ENCODE measurements around the gene GPATCH8. TPM values are rescaled to one million over a fixed set of nuclear protein-coding genes. Genes with fewer than 3 reads are reported as not detected.

GPATCH8 gene
- total RNA-seq, 1 experiment from 2014 or later = 51.5 TPM

GRCh38 chr17:44374306-44375195, 128.7 kb downstream of the GPATCH8 start:
- Mint-ChIP-seq H3K4me3 (peak overlapping the region; percentile 16 to 26; a peak in 2 of 5 replicates), H3K36me3 (ENCODE audit: insufficient read depth in 1 of 3, low read depth in 3 of 3) (peaks cover 0 to 4% (median 0%) of the 10 kb centered on the region in 3 experiments; a peak in 1 of 7 replicates), H3K27ac (no peak overlapping the region), H3K27me3 (ENCODE audit: low read depth) (peaks cover 4% of the 10 kb centered on the region), H3K4me1 (peaks cover 14 to 32% of the 10 kb centered on the region in 2 experiments), H3K9me3 (no peaks in the 10 kb centered on the region; a peak in 1 of 5 replicates)
- Histone ChIP-seq H3K4ac (ENCODE audit: low read depth, low read length) (no peak overlapping the region), H4K8ac (replicated peaks; ENCODE audit: insufficient read length, low read depth, low read length) (no peak overlapping the region), H2BK5ac (ENCODE audit: insufficient read length, low read length) (no peak overlapping the region), H3K56ac (ENCODE audit: insufficient read length, low read depth, low read length) (no peak overlapping the region), H3K27ac (ENCODE audit: insufficient read length, low read depth, low read length) (no peak overlapping the region), H3K14ac (ENCODE audit: insufficient read depth, low read length) (peak overlapping the region; percentile 52), H2BK15ac (ENCODE audit: low read depth, low read length) (no peak overlapping the region), H3K4me2 (ENCODE audit: insufficient read depth, insufficient read length, low read length) (peak overlapping the region; percentile 51), H2BK20ac (ENCODE audit: low read depth, low read length, poor library complexity, severe bottlenecking) (no peak overlapping the region), H2AFZ (ENCODE audit: low read length) (no peak overlapping the region), H3K18ac (ENCODE audit: insufficient read length, low read depth, low read length) (no peak overlapping the region), H3K79me1 (ENCODE audit: insufficient read depth, low read depth, low read length, poor library complexity, severe bottlenecking) (no peaks in the 10 kb centered on the region), H3K23ac (ENCODE audit: insufficient read length, low read depth, low read length) (no peak overlapping the region), H2BK120ac (ENCODE audit: low read depth, low read length, poor library complexity, severe bottlenecking) (no peak overlapping the region), H4K5ac (ENCODE audit: insufficient read length, low read depth, low read length) (no peak overlapping the region), H4K20me1 (ENCODE audit: control insufficient read depth, insufficient read depth, insufficient read length) (no peaks in the 10 kb centered on the region), H2BK12ac (ENCODE audit: insufficient read length, low read depth, low read length) (no peak overlapping the region), H2AK5ac (ENCODE audit: insufficient read length, low read length) (no peak overlapping the region), H3T11ph (ENCODE audit: low read length) (no peak overlapping the region), H3K9ac (ENCODE audit: extremely low read depth, insufficient read length, low read length) (no peak overlapping the region), H4K91ac (ENCODE audit: insufficient read length, low read depth, low read length) (no peak overlapping the region), H3K79me2 (ENCODE audit: insufficient read depth, low read length) (no peaks in the 10 kb centered on the region), H3K4me1 (ENCODE audit: insufficient read depth, low read length) (peaks cover 8% of the 10 kb centered on the region), H3K27me3 (ENCODE audit: insufficient read depth, low read length) (no peaks in the 10 kb centered on the region), H3K23me2 (ENCODE audit: insufficient read length, low read depth, low read length, poor library complexity, severe bottlenecking) (peaks cover 5% of the 10 kb centered on the region), H3K9me3 (ENCODE audit: control insufficient read depth, low read depth, low read length) (no peaks in the 10 kb centered on the region)
- peak; percentile 97 for DNase-seq
- no CpG with 5 or more reads among the region's 31 CpGs for WGBS (ENCODE audit: extremely low coverage, insufficient read length, low lambda C conversion rate)
- TF ChIP-seq, protein P1, sequence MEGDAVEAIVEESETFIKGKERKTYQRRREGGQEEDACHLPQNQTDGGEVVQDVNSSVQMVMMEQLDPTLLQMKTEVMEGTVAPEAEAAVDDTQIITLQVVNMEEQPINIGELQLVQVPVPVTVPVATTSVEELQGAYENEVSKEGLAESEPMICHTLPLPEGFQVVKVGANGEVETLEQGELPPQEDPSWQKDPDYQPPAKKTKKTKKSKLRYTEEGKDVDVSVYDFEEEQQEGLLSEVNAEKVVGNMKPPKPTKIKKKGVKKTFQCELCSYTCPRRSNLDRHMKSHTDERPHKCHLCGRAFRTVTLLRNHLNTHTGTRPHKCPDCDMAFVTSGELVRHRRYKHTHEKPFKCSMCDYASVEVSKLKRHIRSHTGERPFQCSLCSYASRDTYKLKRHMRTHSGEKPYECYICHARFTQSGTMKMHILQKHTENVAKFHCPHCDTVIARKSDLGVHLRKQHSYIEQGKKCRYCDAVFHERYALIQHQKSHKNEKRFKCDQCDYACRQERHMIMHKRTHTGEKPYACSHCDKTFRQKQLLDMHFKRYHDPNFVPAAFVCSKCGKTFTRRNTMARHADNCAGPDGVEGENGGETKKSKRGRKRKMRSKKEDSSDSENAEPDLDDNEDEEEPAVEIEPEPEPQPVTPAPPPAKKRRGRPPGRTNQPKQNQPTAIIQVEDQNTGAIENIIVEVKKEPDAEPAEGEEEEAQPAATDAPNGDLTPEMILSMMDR (conservative IDR thresholded peaks at IDR 0.05) = no peak
